Measurements from ENCODE around the gene MYLIP. TPM values are rescaled to one million over a fixed set of nuclear protein-coding genes. Genes with fewer than 3 reads are reported as not detected.

Gene MYLIP
- total RNA-seq, 1 experiment from 2014 or later: 50.0 TPM

DNA sequence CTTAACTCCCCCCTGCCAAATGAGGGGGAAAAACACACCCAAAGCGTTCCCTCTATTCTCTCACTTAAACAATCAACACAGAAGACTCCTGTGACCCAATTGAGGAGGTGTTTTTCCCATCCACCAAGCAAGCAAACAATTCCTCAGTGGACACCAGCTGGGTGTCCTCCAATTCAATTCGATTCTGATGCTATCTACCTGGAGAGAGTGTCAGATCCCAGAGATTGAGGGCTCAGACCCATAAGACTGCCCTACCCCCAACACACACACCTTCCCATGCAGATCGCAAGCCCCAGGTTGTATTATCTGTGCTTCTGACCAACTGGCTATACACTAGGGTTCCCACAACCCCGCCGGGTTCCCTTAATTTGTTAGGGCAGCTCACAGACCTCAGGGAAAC lies 36.8 kb downstream of the MYLIP start (continued):
- no peak for TF ChIP-seq GTF2I (CRISPR knock-in tag; conservative IDR thresholded peaks at IDR 0.05)
- TF ChIP-seq NR3C1 (CRISPR knock-in tag; conservative IDR thresholded peaks at IDR 0.05; ENCODE audit: low read depth): no peak

- ChIA-PET CTCF (interaction anchor here (0.6 to 1.7 kb wide), 4 partner anchors 16 to 476 kb away, joined by 3 to 5 read pairs (median 4); no protein-coding TSS in a partner anchor), POLR2A (no interaction called here)
- no peak overlapping the region for H3K4me3 Mint-ChIP-seq
- H3K27me3 Mint-ChIP-seq (ENCODE audit: low read depth): no peaks in the 10 kb centered on the region
- peaks cover 25% of the 10 kb centered on the region for H3K4me1 Mint-ChIP-seq
- no peak for ATAC-seq
- no peaks in the 10 kb centered on the region for H3K9me3 Mint-ChIP-seq
- no peak overlapping the region for H3K27ac Mint-ChIP-seq
- no peak for DNase-seq (ENCODE audit: low spot score)
- H3K36me3 Mint-ChIP-seq: no peaks in the 10 kb centered on the region
- TF ChIP-seq CREM (CRISPR knock-in tag; IDR thresholded peaks at IDR 0.05) (no peak), GABPB1 (CRISPR knock-in tag; IDR thresholded peaks at IDR 0.05) (no peak), SP1 (CRISPR knock-in tag; conservative IDR thresholded peaks at IDR 0.05) (no peak), PREB (CRISPR knock-in tag; IDR thresholded peaks at IDR 0.05; ENCODE audit: borderline replicate concordance) (no peak), TP53 (CRISPR knock-in tag; IDR thresholded peaks at IDR 0.05) (no peak), KAT7 (CRISPR knock-in tag; IDR thresholded peaks at IDR 0.05; ENCODE audit: borderline replicate concordance) (no peak), JUN (CRISPR knock-in tag; IDR thresholded peaks at IDR 0.05) (no peak), AFF4 (CRISPR knock-in tag; IDR thresholded peaks at IDR 0.05; ENCODE audit: borderline replicate concordance) (no peak), ZNF317 (CRISPR knock-in tag; IDR thresholded peaks at IDR 0.05; ENCODE audit: borderline replicate concordance, low read depth) (no peak), ZNF281 (CRISPR knock-in tag; IDR thresholded peaks at IDR 0.05) (no peak), NFE2L1 (CRISPR knock-in tag; IDR thresholded peaks at IDR 0.05) (no peak), ZNF532 (CRISPR knock-in tag; IDR thresholded peaks at IDR 0.05; ENCODE audit: borderline replicate concordance) (no peak), MLX (CRISPR knock-in tag; IDR thresholded peaks at IDR 0.05) (no peak)
- TF ChIP-seq, protein P1, sequence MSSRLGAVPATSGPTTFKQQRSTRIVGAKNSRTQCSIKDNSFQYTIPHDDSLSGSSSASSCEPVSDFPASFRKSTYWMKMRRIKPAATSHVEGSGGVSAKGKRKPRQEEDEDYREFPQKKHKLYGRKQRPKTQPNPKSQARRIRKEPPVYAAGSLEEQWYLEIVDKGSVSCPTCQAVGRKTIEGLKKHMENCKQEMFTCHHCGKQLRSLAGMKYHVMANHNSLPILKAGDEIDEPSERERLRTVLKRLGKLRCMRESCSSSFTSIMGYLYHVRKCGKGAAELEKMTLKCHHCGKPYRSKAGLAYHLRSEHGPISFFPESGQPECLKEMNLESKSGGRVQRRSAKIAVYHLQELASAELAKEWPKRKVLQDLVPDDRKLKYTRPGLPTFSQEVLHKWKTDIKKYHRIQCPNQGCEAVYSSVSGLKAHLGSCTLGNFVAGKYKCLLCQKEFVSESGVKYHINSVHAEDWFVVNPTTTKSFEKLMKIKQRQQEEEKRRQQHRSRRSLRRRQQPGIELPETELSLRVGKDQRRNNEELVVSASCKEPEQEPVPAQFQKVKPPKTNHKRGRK (CRISPR knock-in tag; IDR thresholded peaks at IDR 0.05; ENCODE audit: borderline replicate concordance): no peak
- TF ChIP-seq, protein P2, sequence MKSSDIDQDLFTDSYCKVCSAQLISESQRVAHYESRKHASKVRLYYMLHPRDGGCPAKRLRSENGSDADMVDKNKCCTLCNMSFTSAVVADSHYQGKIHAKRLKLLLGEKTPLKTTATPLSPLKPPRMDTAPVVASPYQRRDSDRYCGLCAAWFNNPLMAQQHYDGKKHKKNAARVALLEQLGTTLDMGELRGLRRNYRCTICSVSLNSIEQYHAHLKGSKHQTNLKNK (CRISPR knock-in tag; IDR thresholded peaks at IDR 0.05): no peak
Observed at GRCh38 chr6:16166871-16167608, 38.2 kb downstream of the MYLIP start.
